Measurements from ENCODE around the gene FRG2B.
"Not testable (repeated sequence)": the region's sequence is repeated elsewhere in the genome, so short reads cannot be mapped to it uniquely, and the experiment has no call there.

FRG2B gene

DNA sequence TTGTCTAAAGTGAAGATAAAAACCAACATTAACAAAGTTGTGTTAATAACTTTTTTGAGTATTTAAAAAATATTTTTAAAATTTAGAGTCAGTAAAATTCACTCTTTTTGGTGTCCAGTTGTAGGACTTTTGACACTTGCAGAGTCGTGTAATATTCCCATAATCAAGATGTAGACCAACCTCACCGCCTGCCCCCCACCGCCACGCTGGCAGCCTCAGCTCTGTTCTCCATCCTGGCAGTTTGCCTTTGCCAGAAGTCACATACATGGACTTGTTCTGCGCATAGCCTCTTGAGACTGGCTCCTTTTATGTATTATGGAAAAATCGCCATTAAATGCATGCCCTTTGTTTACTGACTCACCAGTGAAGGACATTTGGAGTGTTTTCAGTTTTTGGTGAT is 33.9 kb downstream of the FRG2B start:
- Histone ChIP-seq H3K36me3 (ENCODE audit: control insufficient read depth, insufficient read depth, low read length) (no peaks in the 10 kb centered on the region), H3K27me3 (ENCODE audit: control insufficient read depth, insufficient read depth, low read length) (peaks cover 21% of the 10 kb centered on the region; the same call in 1 of the 2 replicates), H3K4me3 (ENCODE audit: low read depth, low read length) (no peak overlapping the region), H3K27ac (ENCODE audit: low read depth, low read length) (no peak overlapping the region), H3K9ac (ENCODE audit: low read length) (no peak overlapping the region), H3K9me3 (ENCODE audit: control insufficient read depth, insufficient read depth, low read depth, low read length) (peaks cover 31% of the 10 kb centered on the region; the same call in 1 of the 2 replicates), H3K4me1 (ENCODE audit: control insufficient read depth, insufficient read depth, low read length) (no peaks in the 10 kb centered on the region)

DNA sequence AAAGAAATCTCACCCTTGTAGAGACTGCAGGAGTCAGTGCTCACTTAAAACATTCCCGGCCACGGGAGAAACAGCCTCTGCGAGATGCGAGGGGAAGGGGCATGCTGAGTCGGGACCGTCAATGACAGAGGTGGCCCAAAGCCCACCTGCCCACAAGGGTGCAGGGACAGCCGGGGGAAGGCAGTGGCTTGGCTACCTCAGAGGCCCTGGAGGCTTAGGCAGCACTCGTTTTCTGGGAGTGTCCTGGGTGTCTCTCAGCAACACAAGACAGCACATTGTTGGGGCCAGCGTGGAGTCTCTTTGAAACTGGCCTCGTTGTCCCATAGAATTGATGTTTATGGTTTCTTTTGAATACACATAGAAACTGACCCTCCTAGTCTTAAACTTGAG is 35.6 kb downstream of the FRG2B start:
- Histone ChIP-seq H3K9ac (ENCODE audit: low read length) (no peak overlapping the region), H3K9me3 (ENCODE audit: control insufficient read depth, insufficient read depth, low read depth, low read length) (peaks cover 32% of the 10 kb centered on the region; the same call in 1 of the 2 replicates), H3K4me3 (ENCODE audit: low read depth, low read length) (no peak overlapping the region), H3K36me3 (ENCODE audit: control insufficient read depth, insufficient read depth, low read length) (no peaks in the 10 kb centered on the region), H3K27ac (ENCODE audit: low read depth, low read length) (no peak overlapping the region), H3K27me3 (ENCODE audit: control insufficient read depth, insufficient read depth, low read length) (peaks cover 20% of the 10 kb centered on the region; the same call in 1 of the 2 replicates), H3K4me1 (ENCODE audit: control insufficient read depth, insufficient read depth, low read length) (no peaks in the 10 kb centered on the region)

DNA sequence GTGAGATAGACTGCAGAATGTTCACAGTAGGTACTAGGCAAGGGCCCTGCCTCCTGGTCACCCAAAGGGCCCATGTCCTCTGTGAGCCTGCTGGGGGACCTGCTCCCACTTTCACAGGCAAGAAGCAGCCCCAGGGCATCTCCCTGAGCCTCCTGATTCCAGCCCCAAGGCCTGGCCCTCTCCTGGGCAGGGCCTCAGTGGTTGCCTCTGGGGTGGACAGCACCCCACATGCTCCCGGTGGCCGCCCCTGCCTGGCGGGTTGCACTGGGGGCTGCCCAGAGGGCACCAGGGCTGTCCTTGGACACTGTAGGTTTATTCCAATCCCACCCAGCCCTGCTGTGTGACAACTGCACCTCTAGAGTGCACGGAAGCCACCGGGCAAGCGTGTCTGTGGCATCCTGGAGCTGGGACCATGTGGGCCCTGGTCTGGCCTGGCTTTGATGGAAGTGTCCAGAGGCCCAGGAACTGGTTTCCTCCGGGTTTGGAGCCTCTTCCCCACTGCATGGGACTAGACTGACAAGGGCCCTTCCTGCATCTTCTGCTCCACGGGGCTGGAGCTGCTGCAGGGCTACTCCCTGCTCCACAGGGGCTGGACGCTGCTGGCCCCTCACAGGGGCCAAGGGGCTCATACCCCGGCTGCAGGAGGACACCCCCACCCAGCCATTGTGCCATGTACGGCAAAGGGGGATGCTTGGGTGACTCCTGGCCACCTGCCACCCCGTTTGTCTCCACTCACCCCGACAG is 36.2 kb downstream of the FRG2B start:
- H3K9me3 ChIP-seq (ENCODE audit: control insufficient read depth, insufficient read depth, low read depth, low read length), result peaks cover 32% of the 10 kb centered on the region; the same call in 1 of the 2 replicates
- no peak overlapping the region for H3K27ac ChIP-seq (ENCODE audit: low read depth, low read length)
- H3K9ac ChIP-seq (ENCODE audit: low read length), result no peak overlapping the region
- no peaks in the 10 kb centered on the region for H3K36me3 ChIP-seq (ENCODE audit: control insufficient read depth, insufficient read depth, low read length)
- H3K4me3 ChIP-seq (ENCODE audit: low read depth, low read length), result no peak overlapping the region
- no peaks in the 10 kb centered on the region for H3K4me1 ChIP-seq (ENCODE audit: control insufficient read depth, insufficient read depth, low read length)
- peaks cover 20% of the 10 kb centered on the region; the same call in 1 of the 2 replicates for H3K27me3 ChIP-seq (ENCODE audit: control insufficient read depth, insufficient read depth, low read length)

DNA sequence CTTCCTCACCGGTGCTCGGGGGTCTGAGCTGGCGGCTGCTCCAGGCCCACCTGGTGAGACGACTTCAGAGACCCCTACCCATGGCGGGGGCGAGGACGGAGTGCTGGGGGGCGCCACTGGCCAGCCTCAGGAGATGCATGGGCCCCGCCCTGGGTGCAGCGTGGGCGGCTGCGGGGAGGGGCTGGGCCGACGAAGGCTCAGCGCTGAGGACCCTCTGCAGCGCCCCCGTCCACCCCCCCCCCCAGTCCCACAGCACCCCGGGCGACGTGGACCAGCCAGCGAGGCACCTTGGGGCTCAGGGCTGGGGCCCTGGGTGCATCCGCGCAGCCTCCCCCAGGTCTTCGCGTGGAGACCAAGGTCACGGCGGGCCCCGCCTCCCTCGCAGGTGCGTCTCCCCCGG is 49.6 kb downstream of the FRG2B start:
- H3K9ac ChIP-seq (ENCODE audit: low read length); H3K27ac ChIP-seq (ENCODE audit: low read depth, low read length); H3K4me3 ChIP-seq (ENCODE audit: low read depth, low read length); H3K36me3 ChIP-seq (ENCODE audit: control insufficient read depth, insufficient read depth, low read length); H3K27me3 ChIP-seq (ENCODE audit: control insufficient read depth, insufficient read depth, low read length); H3K4me1 ChIP-seq (ENCODE audit: control insufficient read depth, insufficient read depth, low read length): not testable (repeated sequence)
- peaks cover 18% of the 10 kb centered on the region; the same call in 1 of the 2 replicates for H3K9me3 ChIP-seq (ENCODE audit: control insufficient read depth, insufficient read depth, low read depth, low read length)
